Measurements from ENCODE around the gene TICAM1.

- TF ChIP-seq POLR2AphosphoS5 (IDR thresholded peaks at IDR 0.05), result no peak
- no peak for TF ChIP-seq EP300 (IDR thresholded peaks at IDR 0.05)
- TF ChIP-seq CTCF (IDR thresholded peaks at IDR 0.05), result no peak
Observed at GRCh38 chr19:4873930-4874329, 42.4 kb upstream of the TICAM1 start.

All from sigmoid colon (tissue), 4 donors.